CD14-positive monocyte (primary cell): ENCODE data around the gene MACROD2. TPM values are rescaled to one million over a fixed set of nuclear protein-coding genes. Genes with fewer than 3 reads are reported as not detected.

Experiments used
- DNase-seq, 3 donors: peaks; one replicate each; pipeline ENCODE4 v3.0.0-alpha.2; 2011 to 2022
- H2AFZ ChIP-seq: 2 replicates; pipeline ENCODE4 v1.6.0; 2012; ENCODE audit warnings: mild to moderate bottlenecking, low read depth, low read length, inconsistent platforms; ENCODE audit not compliant: insufficient read depth, poor library complexity, severe bottlenecking
- H3K27ac ChIP-seq, 2 donors: 1 replicate in 1 of 2; 2 replicates in 1 of 2; pipeline ENCODE4 v1.5.1; 2012 to 2013; ENCODE audit warnings: low read length in 2 of 2, control low read depth in 1 of 2, inconsistent platforms in 1 of 2, low read depth in 1 of 2, mild to moderate bottlenecking in 1 of 2
- H3K27me3 ChIP-seq, 2 donors: one replicate each; pipeline versions ENCODE4 v1.6.0 to v1.6.1; 2011 to 2013; ENCODE audit warnings: low read length in 2 of 2; ENCODE audit not compliant: control insufficient read depth in 2 of 2, insufficient read depth in 2 of 2
- H3K36me3 ChIP-seq, 2 donors: replicated peaks in 1 of 2; 1 replicate in 1 of 2; 2 replicates in 1 of 2; pipeline versions ENCODE4 v1.5.1 to v1.6.1; 2012 to 2013; ENCODE audit warnings: low read length in 2 of 2, control low read depth in 1 of 2, inconsistent platforms in 1 of 2, mild to moderate bottlenecking in 1 of 2; ENCODE audit not compliant: insufficient read depth in 2 of 2, control insufficient read depth in 1 of 2
- H3K4me1 ChIP-seq, 2 donors: 1 replicate in 1 of 2; 2 replicates in 1 of 2; pipeline versions ENCODE4 v1.5.1 to v1.6.1; 2012 to 2013; ENCODE audit warnings: low read length in 2 of 2, control low read depth in 1 of 2, inconsistent platforms in 1 of 2, mild to moderate bottlenecking in 1 of 2, moderate library complexity in 1 of 2; ENCODE audit not compliant: insufficient read depth in 2 of 2, control insufficient read depth in 1 of 2
- H3K4me2 ChIP-seq: replicated peaks from 2 replicates; pipeline ENCODE3; 2012; ENCODE audit warnings: low read length, moderate library complexity, mild to moderate bottlenecking; ENCODE audit not compliant: poor library complexity, severe bottlenecking; ENCODE audit errors: extremely low read depth
- H3K4me3 ChIP-seq, 3 experiments: fragments of 200-600 bp in 1 of 3; sonication (generic) in 1 of 3; replicated peaks in 1 of 3; 1 replicate in 2 of 3; 2 replicates in 1 of 3; pipeline ENCODE4 v1.5.1; 2011 to 2013; ENCODE audit warnings: low read length in 3 of 3, mild to moderate bottlenecking in 3 of 3, control low read depth in 2 of 3, low read depth in 2 of 3, inconsistent platforms in 1 of 3, moderate library complexity in 1 of 3
- H3K79me2 ChIP-seq: 2 replicates; pipeline ENCODE4 v1.6.0; 2012; ENCODE audit warnings: mild to moderate bottlenecking, control low read depth, inconsistent platforms, low read length, moderate library complexity; ENCODE audit not compliant: insufficient read depth
- H3K9ac ChIP-seq: 2 replicates; pipeline ENCODE4 v1.6.0; 2017; ENCODE audit warnings: low read length, mild to moderate bottlenecking; ENCODE audit not compliant: insufficient read depth, poor library complexity, severe bottlenecking
- H3K9me3 ChIP-seq, 2 donors: replicated peaks in 1 of 2; 1 replicate in 1 of 2; 2 replicates in 1 of 2; pipeline versions ENCODE4 v1.5.1 to v1.6.1; 2012 to 2013; ENCODE audit warnings: low read length in 2 of 2, control low read depth in 1 of 2; ENCODE audit not compliant: control insufficient read depth in 1 of 2, insufficient read depth in 1 of 2
- H4K20me1 ChIP-seq: 2 replicates; pipeline ENCODE4 v1.6.0; 2012; ENCODE audit warnings: mild to moderate bottlenecking, low read length, control low read depth, moderate library complexity; ENCODE audit not compliant: insufficient read depth
- H3K27ac Mint-ChIP-seq, 7 donors: one replicate each; pipeline ENCODE4 v1.8.0; 2020; ENCODE audit warnings: mild to moderate bottlenecking in 7 of 7, mixed read lengths in 7 of 7, moderate library complexity in 6 of 7, inconsistent platforms in 2 of 7
- H3K27me3 Mint-ChIP-seq, 3 donors: one replicate each; pipeline ENCODE4 v1.8.0; 2021 to 2022; ENCODE audit warnings: low read depth in 3 of 3, mild to moderate bottlenecking in 3 of 3, mixed read lengths in 3 of 3, moderate library complexity in 3 of 3, inconsistent platforms in 1 of 3
- H3K36me3 Mint-ChIP-seq, 2 donors: one replicate each; pipeline ENCODE4 v1.8.0; 2020; ENCODE audit warnings: mixed read lengths in 2 of 2, inconsistent platforms in 1 of 2, mild to moderate bottlenecking in 1 of 2
- H3K4me1 Mint-ChIP-seq: one replicate; pipeline ENCODE4 v1.8.0; 2020; ENCODE audit warnings: mild to moderate bottlenecking, mixed read lengths
- H3K4me3 Mint-ChIP-seq, 2 donors: one replicate each; pipeline ENCODE4 v1.8.0; 2020; ENCODE audit warnings: mild to moderate bottlenecking in 2 of 2, mixed read lengths in 2 of 2, moderate library complexity in 1 of 2
- H3K9me3 Mint-ChIP-seq, 7 donors: one replicate each; pipeline ENCODE4 v1.8.0; 2020 to 2022; ENCODE audit warnings: mixed read lengths in 7 of 7, mild to moderate bottlenecking in 6 of 7, moderate library complexity in 6 of 7, inconsistent platforms in 2 of 7
- WGBS: methylation state at CpG from one replicate; pipeline ENCODE4 v1.1.5; 2013; ENCODE audit warnings: missing lambda C conversion rate; ENCODE audit not compliant: insufficient coverage; 5-methylcytosine and 5-hydroxymethylcytosine counted together
- intact Hi-C, 2 donors: fragments of 100-400 bp; cut with micrococcal nuclease; formaldehyde crosslinking; loops; one replicate each; pipeline versions ENCODE4 v1.15.0 to v1.15.1; 2023
- polyA plus RNA-seq, 3 donors: library from polyadenylated mRNA; depleted of rRNA in 1 of 3; unstranded in 2 of 3; stranded (reverse) in 1 of 3; fragments of 300-500 nt in 2 of 3; fragments of >200 nt in 1 of 3; fragmentation: Illumina TruSeq in 2 of 3; gene quantifications; 1 replicate in 2 of 3; 2 replicates in 1 of 3; pipeline ENCODE4 v1.2.3, GENCODE V29; 2012 to 2021
- TF ChIP-seq, protein P1 (sequence below): fragments of 200-600 bp; IDR thresholded peaks from one replicate; pipeline ENCODE4 v1.8.0; 2022; ENCODE audit warnings: antibody characterized with exemption, mild to moderate bottlenecking

The MACROD2 gene
- polyA plus RNA-seq, 3 donors: 0.23 TPM; not detected in 2

DNA sequence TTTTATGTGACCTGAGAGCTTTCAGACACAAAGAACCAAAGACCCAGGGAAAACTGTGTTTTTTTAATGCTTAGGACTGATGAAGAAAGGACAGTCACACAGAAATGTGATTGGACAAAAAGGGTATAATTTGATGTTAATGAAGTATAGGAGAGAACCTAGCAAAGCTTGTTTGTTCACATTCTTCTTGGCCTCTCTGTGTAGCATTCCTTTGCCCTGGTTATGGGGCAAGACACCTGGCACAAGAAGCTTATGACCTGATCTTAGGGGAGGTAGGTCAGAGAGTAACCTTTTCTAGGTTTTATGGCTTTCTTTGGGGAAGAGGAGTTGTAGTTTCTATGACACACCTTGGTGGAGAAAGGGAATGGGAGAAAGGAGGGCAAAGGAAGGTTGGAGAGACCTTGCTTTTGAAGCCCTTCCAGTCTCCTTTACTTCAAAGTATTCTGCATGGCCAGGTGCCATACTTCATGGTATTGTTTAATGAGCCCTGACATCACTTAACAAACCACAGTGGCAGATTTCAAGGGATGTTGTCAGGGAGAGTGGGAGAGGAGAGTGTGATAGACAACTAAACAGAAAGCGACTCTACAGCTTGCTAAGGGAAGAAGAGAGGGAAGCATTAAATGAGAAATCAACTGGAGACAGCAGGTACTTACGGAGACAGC lies 1043.9 kb downstream of the MACROD2 start:
- Mint-ChIP-seq H3K9me3 (peaks cover 3 to 13% (median 7%) of the 10 kb centered on the region in 7 donors), H3K4me1 (no peaks in the 10 kb centered on the region), H3K36me3 (no peaks in the 10 kb centered on the region), H3K4me3 (no peak overlapping the region), H3K27me3 (peaks cover 0 to 1% (median 0%) of the 10 kb centered on the region in 3 donors), H3K27ac (peak overlapping the region in 1 of 7 donors; percentile 43)
- no peaks in the 10 kb centered on the region for H3K27me3 ChIP-seq
- H4K20me1 ChIP-seq: no peaks in the 10 kb centered on the region
- no peak overlapping the region for H2AFZ ChIP-seq
- H3K4me1 ChIP-seq: no peaks in the 10 kb centered on the region
- H3K9me3 ChIP-seq: peaks cover 6 to 9% of the 10 kb centered on the region in 2 donors
- TF ChIP-seq, protein P1, sequence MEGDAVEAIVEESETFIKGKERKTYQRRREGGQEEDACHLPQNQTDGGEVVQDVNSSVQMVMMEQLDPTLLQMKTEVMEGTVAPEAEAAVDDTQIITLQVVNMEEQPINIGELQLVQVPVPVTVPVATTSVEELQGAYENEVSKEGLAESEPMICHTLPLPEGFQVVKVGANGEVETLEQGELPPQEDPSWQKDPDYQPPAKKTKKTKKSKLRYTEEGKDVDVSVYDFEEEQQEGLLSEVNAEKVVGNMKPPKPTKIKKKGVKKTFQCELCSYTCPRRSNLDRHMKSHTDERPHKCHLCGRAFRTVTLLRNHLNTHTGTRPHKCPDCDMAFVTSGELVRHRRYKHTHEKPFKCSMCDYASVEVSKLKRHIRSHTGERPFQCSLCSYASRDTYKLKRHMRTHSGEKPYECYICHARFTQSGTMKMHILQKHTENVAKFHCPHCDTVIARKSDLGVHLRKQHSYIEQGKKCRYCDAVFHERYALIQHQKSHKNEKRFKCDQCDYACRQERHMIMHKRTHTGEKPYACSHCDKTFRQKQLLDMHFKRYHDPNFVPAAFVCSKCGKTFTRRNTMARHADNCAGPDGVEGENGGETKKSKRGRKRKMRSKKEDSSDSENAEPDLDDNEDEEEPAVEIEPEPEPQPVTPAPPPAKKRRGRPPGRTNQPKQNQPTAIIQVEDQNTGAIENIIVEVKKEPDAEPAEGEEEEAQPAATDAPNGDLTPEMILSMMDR: no peak
- no peak overlapping the region for H3K4me2 ChIP-seq
- 71% methylated on average over 1 of the region's 2 CpGs for WGBS
- H3K4me3 ChIP-seq: no peak overlapping the region
- DNase-seq: no peak
- H3K27ac ChIP-seq: no peak overlapping the region
- no peak overlapping the region for H3K9ac ChIP-seq
- H3K36me3 ChIP-seq: no peaks in the 10 kb centered on the region
- intact Hi-C loops: no loop called here
- no peaks in the 10 kb centered on the region for H3K79me2 ChIP-seq

DNA sequence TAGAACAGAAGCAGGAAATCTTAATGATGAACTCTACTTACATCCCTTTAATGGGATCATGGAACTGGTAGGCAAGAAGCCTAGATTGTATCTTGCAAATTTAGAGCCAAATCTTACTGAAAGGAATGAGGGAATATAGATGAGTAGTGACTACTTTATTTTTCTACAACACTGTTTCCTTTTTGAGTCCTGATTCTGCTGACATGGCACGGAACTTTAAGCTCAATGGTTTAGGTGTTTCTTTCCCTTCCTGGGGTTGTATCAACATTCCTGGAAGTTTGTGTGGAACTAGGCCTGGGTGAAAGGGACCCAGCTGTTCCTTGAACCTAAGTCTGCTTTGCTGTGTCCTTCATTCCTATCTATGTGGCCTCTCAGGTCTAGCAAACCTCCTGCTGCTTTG lies 1047.4 kb downstream of the MACROD2 start:
- Mint-ChIP-seq H3K4me1 (no peaks in the 10 kb centered on the region), H3K4me3 (no peak overlapping the region), H3K36me3 (no peaks in the 10 kb centered on the region), H3K9me3 (peaks cover 3 to 13% (median 7%) of the 10 kb centered on the region in 7 donors), H3K27ac (no peak overlapping the region), H3K27me3 (peaks cover 0 to 1% (median 1%) of the 10 kb centered on the region in 3 donors)
- TF ChIP-seq, protein P1: no peak
- no peaks in the 10 kb centered on the region for H4K20me1 ChIP-seq
- no peak for DNase-seq
- no peak overlapping the region for H2AFZ ChIP-seq
- H3K79me2 ChIP-seq: no peaks in the 10 kb centered on the region
- H3K9me3 ChIP-seq: peaks cover 6 to 9% of the 10 kb centered on the region in 2 donors
- no peak overlapping the region for H3K27ac ChIP-seq
- H3K36me3 ChIP-seq: no peaks in the 10 kb centered on the region
- WGBS: no CpG with 5 or more reads among the region's 1 CpG
- H3K4me2 ChIP-seq: no peak overlapping the region
- intact Hi-C loops: no loop called here
- no peaks in the 10 kb centered on the region for H3K27me3 ChIP-seq
- H3K4me1 ChIP-seq: no peaks in the 10 kb centered on the region
- no peak overlapping the region for H3K4me3 ChIP-seq
- no peak overlapping the region for H3K9ac ChIP-seq
